Measurements from ENCODE around the gene AR.
A peak's percentile ranks its signal among the peaks of the same experiment; 100 is the strongest.

AR gene

GRCh38 chrX:67545036-67545821 lies 1.4 kb downstream of the AR start:
- H3K9me2 ChIP-seq (replicated peaks; ENCODE audit: insufficient read depth, low read length) = no peaks in the 10 kb centered on the region
- no peaks in the 10 kb centered on the region for H4K20me1 ChIP-seq (ENCODE audit: insufficient read depth, low read length)
- no peaks in the 10 kb centered on the region for H3K36me3 ChIP-seq (replicated peaks; ENCODE audit: insufficient read depth, low read length)
- H3K9ac ChIP-seq (ENCODE audit: low read length) = no peak overlapping the region
- H3K4me3 ChIP-seq (ENCODE audit: low read length) = peak overlapping the region; percentile 48
- TF ChIP-seq EZH2 (optimal IDR thresholded peaks at IDR 0.05; ENCODE audit: low read depth, low read length) = no peak
- TF ChIP-seq CTCF (IDR thresholded peaks at IDR 0.05; ENCODE audit: low read length) = peak; percentile 5; the same call in 1 of the 2 replicates
- no peaks in the 10 kb centered on the region for H3F3A ChIP-seq (ENCODE audit: insufficient read depth, low read length)
- H3K27me3 ChIP-seq (replicated peaks; ENCODE audit: insufficient read depth, low read length) = no peaks in the 10 kb centered on the region
- H3K9me3 ChIP-seq (replicated peaks; ENCODE audit: insufficient read depth, low read length) = no peaks in the 10 kb centered on the region
- H3K79me2 ChIP-seq (ENCODE audit: low read length) = no peaks in the 10 kb centered on the region
- DNase-seq = no peak
- H3K4me1 ChIP-seq (ENCODE audit: low read length) = no peaks in the 10 kb centered on the region
- H3K4me2 ChIP-seq (ENCODE audit: low read depth, low read length) = peak overlapping the region; percentile 83
- no peak overlapping the region for H3K27ac ChIP-seq (ENCODE audit: low read length)
- peak overlapping the region; percentile 49; the same call in 1 of the 2 replicates for H2AFZ ChIP-seq (ENCODE audit: low read length)

GRCh38 chrX:67545893-67546495 lies 2.2 kb downstream of the AR start:
- H3F3A ChIP-seq (ENCODE audit: insufficient read depth, low read length) = no peaks in the 10 kb centered on the region
- no peak overlapping the region for H3K9ac ChIP-seq (ENCODE audit: low read length)
- no peaks in the 10 kb centered on the region for H3K36me3 ChIP-seq (replicated peaks; ENCODE audit: insufficient read depth, low read length)
- DNase-seq = no peak
- H3K27ac ChIP-seq (ENCODE audit: low read length) = no peak overlapping the region
- TF ChIP-seq EZH2phosphoT487 (IDR thresholded peaks at IDR 0.05; ENCODE audit: low read length) (no peak), CTCF (IDR thresholded peaks at IDR 0.05; ENCODE audit: low read length) (no peak), EZH2 (optimal IDR thresholded peaks at IDR 0.05; ENCODE audit: low read depth, low read length) (no peak)
- H3K4me3 ChIP-seq (ENCODE audit: low read length) = peak overlapping the region; percentile 48
- H3K9me2 ChIP-seq (replicated peaks; ENCODE audit: insufficient read depth, low read length) = no peaks in the 10 kb centered on the region
- H3K27me3 ChIP-seq (replicated peaks; ENCODE audit: insufficient read depth, low read length) = no peaks in the 10 kb centered on the region
- no peaks in the 10 kb centered on the region for H3K4me1 ChIP-seq (ENCODE audit: low read length)
- H3K79me2 ChIP-seq (ENCODE audit: low read length) = no peaks in the 10 kb centered on the region
- H4K20me1 ChIP-seq (ENCODE audit: insufficient read depth, low read length) = no peaks in the 10 kb centered on the region
- peak overlapping the region; percentile 83; the same call in 1 of the 2 replicates for H3K4me2 ChIP-seq (ENCODE audit: low read depth, low read length)
- peak overlapping the region; percentile 49; the same call in 1 of the 2 replicates for H2AFZ ChIP-seq (ENCODE audit: low read length)
- H3K9me3 ChIP-seq (replicated peaks; ENCODE audit: insufficient read depth, low read length) = no peaks in the 10 kb centered on the region

GRCh38 chrX:67546496-67547423 lies 2.9 kb downstream of the AR start:
- Histone ChIP-seq H3K4me1 (ENCODE audit: low read length) (no peaks in the 10 kb centered on the region), H3F3A (ENCODE audit: insufficient read depth, low read length) (no peaks in the 10 kb centered on the region), H3K9me2 (replicated peaks; ENCODE audit: insufficient read depth, low read length) (no peaks in the 10 kb centered on the region), H4K20me1 (ENCODE audit: insufficient read depth, low read length) (no peaks in the 10 kb centered on the region), H3K27me3 (replicated peaks; ENCODE audit: insufficient read depth, low read length) (no peaks in the 10 kb centered on the region), H3K36me3 (replicated peaks; ENCODE audit: insufficient read depth, low read length) (no peaks in the 10 kb centered on the region), H3K4me3 (ENCODE audit: low read length) (no peak overlapping the region), H2AFZ (ENCODE audit: low read length) (no peak overlapping the region), H3K79me2 (ENCODE audit: low read length) (no peaks in the 10 kb centered on the region), H3K9ac (ENCODE audit: low read length) (no peak overlapping the region), H3K4me2 (ENCODE audit: low read depth, low read length) (no peak overlapping the region), H3K9me3 (replicated peaks; ENCODE audit: insufficient read depth, low read length) (no peaks in the 10 kb centered on the region), H3K27ac (ENCODE audit: low read length) (no peak overlapping the region)
- DNase-seq = no peak
- TF ChIP-seq EZH2phosphoT487 (IDR thresholded peaks at IDR 0.05; ENCODE audit: low read length) (no peak), EZH2 (optimal IDR thresholded peaks at IDR 0.05; ENCODE audit: low read depth, low read length) (no peak), CTCF (IDR thresholded peaks at IDR 0.05; ENCODE audit: low read length) (no peak)
